Ascending aorta (tissue), 2 donors: ENCODE measurements around the gene NEK6. TPM values are rescaled to one million over a fixed set of nuclear protein-coding genes. Genes with fewer than 3 reads are reported as not detected.

ENCODE experiments used
- DNase-seq, 2 donors: peaks; one replicate each; pipeline ENCODE4 v3.0.0-alpha.2; 2019; ENCODE audit warnings: low spot score in 2 of 2
- H3K27ac ChIP-seq, 2 donors: fragments of 200-600 bp; sonication (generic); one replicate each; pipeline ENCODE4 v1.5.1; 2016 to 2017; ENCODE audit warnings: mild to moderate bottlenecking in 1 of 2
- H3K27me3 ChIP-seq: fragments of 200-600 bp; sonication (generic); one replicate; pipeline ENCODE4 v1.5.1; 2017
- H3K36me3 ChIP-seq, 2 donors: fragments of 200-600 bp; sonication (generic); one replicate each; pipeline ENCODE4 v1.5.1; 2016
- H3K4me1 ChIP-seq, 2 donors: fragments of 200-600 bp; sonication (generic); one replicate each; pipeline ENCODE4 v1.5.1; 2016 to 2017; ENCODE audit warnings: mild to moderate bottlenecking in 1 of 2
- H3K4me3 ChIP-seq, 2 donors: fragments of 200-600 bp; sonication (generic); one replicate each; pipeline ENCODE4 v1.5.1; 2016 to 2017; ENCODE audit warnings: mild to moderate bottlenecking in 1 of 2
- H3K9me3 ChIP-seq, 2 donors: fragments of 200-600 bp; sonication (generic); one replicate each; pipeline ENCODE4 v1.5.1; 2016
- CTCF ChIP-seq, 3 experiments: fragments of 200-600 bp in 2 of 3; fragments of 450-650 bp in 1 of 3; sonication (generic) in 2 of 3; IDR thresholded peaks; one replicate each; pipeline ENCODE4 v1.5.1; 2016 to 2019; ENCODE audit warnings: antibody characterized with exemption in 3 of 3, mild to moderate bottlenecking in 1 of 3, moderate library complexity in 1 of 3
- intact Hi-C: fragments of 100-400 bp; cut with DNase I; formaldehyde crosslinking; loops from one replicate; pipeline ENCODE4 v1.15.1; 2023
- total RNA-seq: library from RNA; depleted of rRNA; stranded (reverse); fragments of >200 nt; gene quantifications from one replicate; pipeline ENCODE4 v1.1.0, GENCODE V29; 2016

Gene NEK6
- total RNA-seq, 1 donor from 2014 or later = 6.7 TPM

- Histone ChIP-seq H3K36me3 (peaks cover 24 to 30% of the 10 kb centered on the region in 2 donors), H3K27me3 (no peaks in the 10 kb centered on the region), H3K9me3 (no peaks in the 10 kb centered on the region), H3K27ac (no peak overlapping the region), H3K4me3 (no peak overlapping the region), H3K4me1 (no peaks in the 10 kb centered on the region)
- intact Hi-C loops = no loop called here
- no peak for TF ChIP-seq CTCF (IDR thresholded peaks at IDR 0.05)
- no peak for DNase-seq
Observed at GRCh38 chr9:124359426-124359825, 101.7 kb downstream of the NEK6 start.

GRCh38 chr9:124359855-124360678 is 102.3 kb downstream of the NEK6 start:
- Histone ChIP-seq H3K27ac (no peak overlapping the region), H3K36me3 (peaks cover 24 to 27% of the 10 kb centered on the region in 2 donors), H3K9me3 (no peaks in the 10 kb centered on the region), H3K4me1 (no peaks in the 10 kb centered on the region), H3K4me3 (no peak overlapping the region), H3K27me3 (no peaks in the 10 kb centered on the region)
- intact Hi-C loops = no loop called here
- DNase-seq = no peak
- TF ChIP-seq CTCF (IDR thresholded peaks at IDR 0.05) = no peak

- H3K27ac ChIP-seq = no peak overlapping the region
- no peaks in the 10 kb centered on the region for H3K4me1 ChIP-seq
- H3K4me3 ChIP-seq = no peak overlapping the region
- no peaks in the 10 kb centered on the region for H3K27me3 ChIP-seq
- intact Hi-C loops = no loop called here
- peaks cover 14 to 16% of the 10 kb centered on the region in 2 donors for H3K36me3 ChIP-seq
- DNase-seq = no peak
- no peaks in the 10 kb centered on the region for H3K9me3 ChIP-seq
- TF ChIP-seq CTCF (IDR thresholded peaks at IDR 0.05) = no peak
Observed at GRCh38 chr9:124361128-124361527, 103.4 kb downstream of the NEK6 start.

- Histone ChIP-seq H3K36me3 (peaks cover 7% of the 10 kb centered on the region in 2 donors), H3K27ac (no peak overlapping the region), H3K9me3 (no peaks in the 10 kb centered on the region), H3K27me3 (no peaks in the 10 kb centered on the region), H3K4me1 (no peaks in the 10 kb centered on the region), H3K4me3 (no peak overlapping the region)
- intact Hi-C loops = no loop called here
- TF ChIP-seq CTCF (IDR thresholded peaks at IDR 0.05) = no peak
- DNase-seq = no peak
Observed at GRCh38 chr9:124363326-124364096, 105.8 kb downstream of the NEK6 start.

- no peaks in the 10 kb centered on the region for H3K9me3 ChIP-seq
- H3K4me3 ChIP-seq = no peak overlapping the region
- peaks cover 7% of the 10 kb centered on the region in 2 donors for H3K36me3 ChIP-seq
- no peaks in the 10 kb centered on the region for H3K27me3 ChIP-seq
- intact Hi-C loops = no loop called here
- H3K27ac ChIP-seq = no peak overlapping the region
- TF ChIP-seq CTCF (IDR thresholded peaks at IDR 0.05) = no peak
- DNase-seq = no peak
- H3K4me1 ChIP-seq = no peaks in the 10 kb centered on the region
Observed at GRCh38 chr9:124364141-124364540, 106.4 kb downstream of the NEK6 start.
